K562 (cell line): ENCODE measurements around the gene ZNF407. TPM values are rescaled to one million over a fixed set of nuclear protein-coding genes. Genes with fewer than 3 reads are reported as not detected.
A peak's percentile ranks its signal among the peaks of the same experiment; 100 is the strongest.

Source experiments
- ATAC-seq: fragments of 200-7000 bp; cut with Tn5 transposase; 3 replicates; pipeline ENCODE4 v1.9.1; 2020; ENCODE audit warnings: moderate library complexity
- BruUV-seq: library from RNA; stranded (reverse); fragments of 400-500 nt; replicated peaks from 2 replicates; lab custom pipeline; 2021; lab: Mats Ljungman, UMichigan
- CTCF ChIA-PET: fragments of 300-600 bp; formaldehyde crosslinking; extraction: SDS; loops from one replicate; lab custom pipeline; 2021; ENCODE audit warnings: low intra/inter-chr PET ratio; lab: Yijun Ruan, JAX
- POLR2A ChIA-PET: fragments of 300-600, 350-650 bp; sonication (Branson Sonifier 250); formaldehyde crosslinking; extraction: SDS; loops from one replicate; lab custom pipeline; 2021; ENCODE audit warnings: antibody characterized with exemption, inconsistent platforms; lab: Yijun Ruan, JAX
- DNase-seq, 4 experiments: peaks; one replicate each; pipeline versions ENCODE4 v3.0.0 to v3.0.0-alpha.2; 2011 to 2018; ENCODE audit warnings: low spot score in 3 of 4, mixed read lengths in 3 of 4; ENCODE audit errors: extremely low read depth in 1 of 4
- FAIRE-seq: peaks from 2 replicates; lab custom pipeline; 2011; peaks lifted over from hg19 to GRCh38; lab: Jason Lieb, UNC
- H2AFZ ChIP-seq: 2 replicates; pipeline ENCODE4 v1.6.0; 2011; ENCODE audit warnings: low read depth, low read length, control low read depth, inconsistent platforms
- H3K27ac ChIP-seq: fragments of 200-600 bp; 3 replicates; pipeline ENCODE4 v1.8.0; 2011; ENCODE audit warnings: low read depth, mild to moderate bottlenecking, control low read depth, inconsistent platforms, low read length, moderate library complexity, mixed read lengths; ENCODE audit errors: extremely low read depth
- H3K27me3 ChIP-seq, 2 experiments: fragments of 300-600 bp in 1 of 2; 2 replicates in 1 of 2; 3 replicates in 1 of 2; pipeline versions ENCODE4 v1.6.0 to v1.8.0; 2011; ENCODE audit warnings: inconsistent platforms in 2 of 2, low read length in 2 of 2, mild to moderate bottlenecking in 1 of 2, mixed read lengths in 1 of 2, moderate library complexity in 1 of 2; ENCODE audit not compliant: control insufficient read depth in 2 of 2, insufficient read depth in 2 of 2
- H3K36me3 ChIP-seq: fragments of 300-600 bp; 3 replicates; pipeline ENCODE4 v1.8.0; 2011; ENCODE audit warnings: mild to moderate bottlenecking, low read length, inconsistent platforms; ENCODE audit not compliant: control insufficient read depth, insufficient read depth
- H3K4me1 ChIP-seq, 2 experiments: fragments of 200-600 bp in 1 of 2; replicated peaks in 1 of 2; 2 replicates in 1 of 2; 3 replicates in 1 of 2; pipeline versions ENCODE4 v1.5.1 to v1.8.0; 2011; ENCODE audit warnings: inconsistent platforms in 2 of 2, low read length in 2 of 2, mild to moderate bottlenecking in 1 of 2, mixed read lengths in 1 of 2, moderate library complexity in 1 of 2; ENCODE audit not compliant: control insufficient read depth in 2 of 2, insufficient read depth in 2 of 2
- H3K4me2 ChIP-seq: 2 replicates; pipeline ENCODE4 v1.6.1; 2011; ENCODE audit warnings: low read length, control low read depth, inconsistent platforms, mixed read lengths; ENCODE audit not compliant: insufficient read depth
- H3K4me3 ChIP-seq: fragments of 200-600 bp; sonication (generic), shearing (Covaris generic); 2 replicates; pipeline ENCODE4 v1.5.1; 2016; ENCODE audit warnings: control low read depth, inconsistent platforms
- H3K79me2 ChIP-seq: fragments of 200-600 bp; 3 replicates; pipeline ENCODE4 v1.8.0; 2011; ENCODE audit warnings: low read length, inconsistent platforms; ENCODE audit not compliant: control insufficient read depth, insufficient read depth
- H3K9ac ChIP-seq, 2 experiments: 2 replicates each; pipeline versions ENCODE4 v1.6.0 to v1.6.1; 2011; ENCODE audit warnings: low read depth in 2 of 2, low read length in 2 of 2, control low read depth in 1 of 2, inconsistent platforms in 1 of 2, mild to moderate bottlenecking in 1 of 2, mixed read lengths in 1 of 2; ENCODE audit not compliant: insufficient read depth in 1 of 2
- H3K9me1 ChIP-seq: one replicate; pipeline ENCODE4 v1.6.0; 2011; ENCODE audit warnings: inconsistent platforms, mild to moderate bottlenecking, low read length, moderate library complexity; ENCODE audit not compliant: control insufficient read depth, insufficient read depth
- H3K9me3 ChIP-seq: replicated peaks from 2 replicates; pipeline ENCODE4 v1.5.1; 2011; ENCODE audit warnings: low read depth, low read length, inconsistent platforms; ENCODE audit not compliant: control insufficient read depth, insufficient read depth
- H4K20me1 ChIP-seq: replicated peaks from 2 replicates; pipeline ENCODE4 v1.6.1; 2011; ENCODE audit warnings: low read length, inconsistent platforms, mixed read lengths; ENCODE audit not compliant: control insufficient read depth, insufficient read depth
- ATF1 ChIP-seq, 2 experiments: fragments of 450-650 bp in 1 of 2; IDR thresholded peaks; 2 replicates each; pipeline ENCODE4 v1.6.1; 2016; ENCODE audit warnings: missing compliant biosample characterization in 1 of 2, missing genetic modification characterization in 1 of 2
- CBX3 ChIP-seq, 2 experiments: IDR thresholded peaks; 1 replicate in 1 of 2; 2 replicates in 1 of 2; pipeline ENCODE4 v1.6.1; 2012; ENCODE audit warnings: inconsistent platforms in 2 of 2, low read length in 2 of 2, borderline replicate concordance in 1 of 2, control low read depth in 1 of 2
- EGR1 ChIP-seq: fragments of 450-650 bp; conservative IDR thresholded peaks from 2 replicates; pipeline ENCODE4 v1.6.1; 2017; ENCODE audit warnings: mild to moderate bottlenecking
- MAFK ChIP-seq: IDR thresholded peaks from 2 replicates; pipeline ENCODE4 v1.6.1; 2011; ENCODE audit warnings: low read length, improper control_type of control experiment
- PHF21A ChIP-seq: fragments of 450-650 bp; IDR thresholded peaks from 2 replicates; pipeline ENCODE4 v1.6.1; 2017; ENCODE audit warnings: low read depth, borderline replicate concordance
- POLR2G ChIP-seq: fragments of 200-400 bp; formaldehyde crosslinking; IDR thresholded peaks from 2 replicates; pipeline ENCODE4 v1.6.1; 2017; ENCODE audit warnings: low read depth, mild to moderate bottlenecking, antibody characterized with exemption, low read length, moderate library complexity
- PTTG1 ChIP-seq: fragments of 450-650 bp; IDR thresholded peaks from 2 replicates; pipeline ENCODE4 v1.6.1; 2016; ENCODE audit warnings: low read depth, mild to moderate bottlenecking, missing genetic modification characterization, missing compliant biosample characterization
- SP2 ChIP-seq: IDR thresholded peaks from 2 replicates; pipeline ENCODE4 v1.6.1; 2011; ENCODE audit warnings: mild to moderate bottlenecking, low read depth, low read length, moderate library complexity; ENCODE audit not compliant: poor library complexity, severe bottlenecking; ENCODE audit errors: extremely low read depth
- TSC22D4 ChIP-seq: fragments of 450-650 bp; IDR thresholded peaks from 2 replicates; pipeline ENCODE4 v1.6.1; 2016; ENCODE audit warnings: missing genetic modification characterization, missing biosample characterization, control low read depth
- ZNF174 ChIP-seq: fragments of 250-450 bp; sonication (Bioruptor Pico); IDR thresholded peaks from 2 replicates; pipeline ENCODE4 v1.4.0; 2020; ENCODE audit warnings: mild to moderate bottlenecking
- ZNF561 ChIP-seq: fragments of 450-650 bp; formaldehyde crosslinking; conservative IDR thresholded peaks from 2 replicates; pipeline ENCODE4 v1.4.0; 2020; ENCODE audit warnings: mild to moderate bottlenecking, moderate library complexity
- whole genome bisulfite sequencing: fragments of 100-300 bp; shearing (Covaris generic); methylation state at CpG from one replicate; pipeline ENCODE4 v1.1.6; 2016; ENCODE audit warnings: low coverage, mixed read lengths; ENCODE audit not compliant: insufficient coverage; ENCODE audit errors: missing lambda C conversion rate; 5-methylcytosine and 5-hydroxymethylcytosine counted together
- in situ Hi-C: fragments of 300-500 bp; cut with MboI; formaldehyde crosslinking; loops from 4 replicates; pipeline ENCODE4 v1.15.0; 2018; ENCODE audit warnings: inconsistent platforms, mixed read lengths
- intact Hi-C: fragments of 100-400 bp; cut with micrococcal nuclease; formaldehyde crosslinking; loops from 2 replicates; pipeline ENCODE4 v1.14.2; 2022
- polyA plus RNA-seq, 8 experiments: library from polyadenylated mRNA; depleted of rRNA in 4 of 8; stranded (reverse) in 5 of 8; unstranded in 3 of 8; fragments of >200 nt; fragmentation: Nextera tagmentation in 2 of 8; fragmentation: Illumina TruSeq in 1 of 8; extraction: Ambion mirVana in 2 of 8; extraction: Trizol in 1 of 8; gene quantifications; 2 replicates each; pipeline versions ENCODE4 v1.2.1 to v1.2.3, GENCODE V29; 2011 to 2014; ENCODE audit warnings: inconsistent platforms in 1 of 8, missing spikeins in 1 of 8
- total RNA-seq, 7 experiments: library from RNA; depleted of rRNA in 6 of 7; stranded (reverse); fragments of >200 nt in 6 of 7; fragmentation: Illumina TruSeq in 2 of 7; extraction: Trizol in 2 of 7; gene quantifications; 2 replicates each; pipeline versions ENCODE4 v1.2.1 to v1.2.3, GENCODE V29; 2011 to 2021; ENCODE audit warnings: low replicate concordance in 1 of 7
- TF ChIP-seq, protein P1 (sequence below), 2 experiments: IDR thresholded peaks; 2 replicates each; pipeline ENCODE4 v1.6.1; 2011; ENCODE audit warnings: borderline replicate concordance in 1 of 2, control low read depth in 1 of 2, low read depth in 1 of 2, low read length in 1 of 2, mild to moderate bottlenecking in 1 of 2, mixed read lengths in 1 of 2, moderate library complexity in 1 of 2; ENCODE audit not compliant: insufficient read depth in 1 of 2, insufficient read length in 1 of 2, poor library complexity in 1 of 2, severe bottlenecking in 1 of 2; ENCODE audit errors: extremely low read depth in 1 of 2
- TF ChIP-seq, protein P2 (sequence below), 2 experiments: IDR thresholded peaks; 2 replicates each; pipeline ENCODE4 v1.6.1; 2012; ENCODE audit warnings: improper control_type of control experiment in 2 of 2, low read depth in 2 of 2, low read length in 2 of 2, borderline replicate concordance in 1 of 2

ZNF407 gene
- total and polyA plus RNA-seq, 9 of the 15 experiments (the other 6 are each of a cell fraction or from before 2014, with no cell fraction given), result 0.21 to 5.4 (median 2.3) TPM

GRCh38 chr18:74597034-74597661 lies 522 bp upstream of the ZNF407 start (continued):
- no peak for TF ChIP-seq ATF1 (CRISPR knock-in tag; IDR thresholded peaks at IDR 0.05)
- TF ChIP-seq ATF1 (tag; IDR thresholded peaks at IDR 0.05), result 0 out of 2 replicates have a peak, but pooled peaks have one; percentile 47
- no peak for TF ChIP-seq PHF21A
- TF ChIP-seq, all 486 proteins: peak for 26

GRCh38 chr18:74598350-74599001 lies 806 bp downstream of the ZNF407 start:
- Histone ChIP-seq H3K36me3 (no peaks in the 10 kb centered on the region), H3K4me3 (peak overlapping the region; percentile 90), H3K27me3 (no peaks in the 10 kb centered on the region), H3K79me2 (peaks cover 38% of the 10 kb centered on the region), H3K9ac (peak overlapping the region; percentile 87 to 95), H2AFZ (peak overlapping the region; percentile 86), H3K9me3 (no peaks in the 10 kb centered on the region), H4K20me1 (no peaks in the 10 kb centered on the region), H3K4me1 (peaks cover 4 to 13% of the 10 kb centered on the region in 2 experiments; a peak in 2 of 5 replicates), H3K9me1 (no peaks in the 10 kb centered on the region), H3K27ac (peak overlapping the region; percentile 92; the same call in 2 of the 3 replicates), H3K4me2 (peak overlapping the region; percentile 84)
- in situ Hi-C loops (no loop called here), intact Hi-C loops (no loop called here)
- 2% methylated on average over 34 of the region's 44 CpGs for WGBS
- no peak for FAIRE-seq
- ATAC-seq, result peak; percentile 74
- DNase-seq, result peak; percentile 40 to 55 (median 47)
- no TSS peak for BruUV-seq
- POLR2A ChIA-PET, result interaction anchor here (0.7 to 0.8 kb wide), 2 partner anchors 9 to 170 kb away, joined by 3 read pairs; no protein-coding TSS in a partner anchor
- CTCF ChIA-PET, result no interaction called here
- TF ChIP-seq PTTG1 (tag) (no peak), CBX3 (IDR thresholded peaks at IDR 0.05; ENCODE audit: borderline replicate concordance in 1 of 2, low read length in 2 of 2) (no peak), EGR1 (peak; percentile 68), SP2 (no peak), TSC22D4 (no peak), MAFK (no peak), POLR2G (peak; percentile 61; the same call in 1 of the 2 replicates), ZNF561 (CRISPR knock-in tag) (no peak), ZNF174 (CRISPR knock-in tag) (no peak)
- TF ChIP-seq, protein P1, sequence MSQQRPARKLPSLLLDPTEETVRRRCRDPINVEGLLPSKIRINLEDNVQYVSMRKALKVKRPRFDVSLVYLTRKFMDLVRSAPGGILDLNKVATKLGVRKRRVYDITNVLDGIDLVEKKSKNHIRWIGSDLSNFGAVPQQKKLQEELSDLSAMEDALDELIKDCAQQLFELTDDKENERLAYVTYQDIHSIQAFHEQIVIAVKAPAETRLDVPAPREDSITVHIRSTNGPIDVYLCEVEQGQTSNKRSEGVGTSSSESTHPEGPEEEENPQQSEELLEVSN (IDR thresholded peaks at IDR 0.05; ENCODE audit: borderline replicate concordance in 1 of 2, extremely low read depth in 1 of 2, insufficient read depth in 1 of 2, insufficient read length in 1 of 2, low read depth in 1 of 2, low read length in 1 of 2, poor library complexity in 1 of 2, severe bottlenecking in 1 of 2), result peak in 1 of 2 experiments; percentile 11
- TF ChIP-seq, protein P2, sequence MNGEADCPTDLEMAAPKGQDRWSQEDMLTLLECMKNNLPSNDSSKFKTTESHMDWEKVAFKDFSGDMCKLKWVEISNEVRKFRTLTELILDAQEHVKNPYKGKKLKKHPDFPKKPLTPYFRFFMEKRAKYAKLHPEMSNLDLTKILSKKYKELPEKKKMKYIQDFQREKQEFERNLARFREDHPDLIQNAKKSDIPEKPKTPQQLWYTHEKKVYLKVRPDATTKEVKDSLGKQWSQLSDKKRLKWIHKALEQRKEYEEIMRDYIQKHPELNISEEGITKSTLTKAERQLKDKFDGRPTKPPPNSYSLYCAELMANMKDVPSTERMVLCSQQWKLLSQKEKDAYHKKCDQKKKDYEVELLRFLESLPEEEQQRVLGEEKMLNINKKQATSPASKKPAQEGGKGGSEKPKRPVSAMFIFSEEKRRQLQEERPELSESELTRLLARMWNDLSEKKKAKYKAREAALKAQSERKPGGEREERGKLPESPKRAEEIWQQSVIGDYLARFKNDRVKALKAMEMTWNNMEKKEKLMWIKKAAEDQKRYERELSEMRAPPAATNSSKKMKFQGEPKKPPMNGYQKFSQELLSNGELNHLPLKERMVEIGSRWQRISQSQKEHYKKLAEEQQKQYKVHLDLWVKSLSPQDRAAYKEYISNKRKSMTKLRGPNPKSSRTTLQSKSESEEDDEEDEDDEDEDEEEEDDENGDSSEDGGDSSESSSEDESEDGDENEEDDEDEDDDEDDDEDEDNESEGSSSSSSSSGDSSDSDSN (IDR thresholded peaks at IDR 0.05; ENCODE audit: borderline replicate concordance in 1 of 2, low read depth in 2 of 2, low read length in 2 of 2), result 0 out of 4 replicates have a peak, but pooled peaks of 1 of the 2 experiments have one; percentile 19
